Germinal center (tissue), 1 donor: Measurements from ENCODE around the gene SSC5D.

Experiments
- DNase-seq: peaks from one replicate; pipeline ENCODE4 v3.0.0; 2012; ENCODE audit warnings: mixed read lengths, low spot score

SSC5D gene

DNA sequence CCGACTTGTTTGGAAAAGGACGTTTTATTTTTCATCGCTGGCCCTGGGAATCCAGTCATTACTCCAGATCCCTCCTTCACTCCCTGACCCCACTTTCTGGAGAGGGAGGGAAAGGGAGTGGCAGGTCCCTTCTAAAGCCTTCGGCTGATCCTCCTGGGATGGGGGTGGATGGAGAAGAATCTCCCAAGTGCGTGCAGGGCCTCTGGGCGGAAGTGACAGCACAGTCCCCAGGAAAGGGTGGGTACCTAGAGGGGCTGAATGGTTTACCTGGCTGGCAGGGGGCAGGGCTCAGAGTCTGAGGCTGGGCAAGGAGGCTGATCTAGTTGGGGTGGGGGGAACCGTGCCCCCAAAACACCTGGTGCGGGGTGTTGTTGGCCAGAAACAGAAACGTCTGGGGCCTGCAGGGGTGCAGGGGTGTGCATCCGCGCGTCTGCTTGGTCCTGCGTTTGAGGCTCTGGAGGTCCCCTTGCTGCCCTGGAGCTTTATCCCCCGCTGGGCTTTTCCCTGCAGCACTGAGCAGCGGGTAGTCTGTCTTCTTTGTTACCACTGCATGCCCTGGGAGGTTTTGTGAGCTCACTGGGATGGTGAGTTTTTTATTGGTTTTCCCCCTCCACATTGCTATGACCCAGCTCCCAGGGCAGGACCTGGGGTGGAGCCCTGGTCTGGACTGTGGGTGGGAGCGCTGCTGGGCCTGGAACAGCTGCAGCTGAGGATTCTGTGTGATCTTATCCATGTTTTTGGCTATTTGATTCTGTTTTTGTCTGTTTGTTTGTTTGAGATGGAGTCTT lies 14.8 kb upstream of the SSC5D start:
- DNase-seq, result no peak

DNA sequence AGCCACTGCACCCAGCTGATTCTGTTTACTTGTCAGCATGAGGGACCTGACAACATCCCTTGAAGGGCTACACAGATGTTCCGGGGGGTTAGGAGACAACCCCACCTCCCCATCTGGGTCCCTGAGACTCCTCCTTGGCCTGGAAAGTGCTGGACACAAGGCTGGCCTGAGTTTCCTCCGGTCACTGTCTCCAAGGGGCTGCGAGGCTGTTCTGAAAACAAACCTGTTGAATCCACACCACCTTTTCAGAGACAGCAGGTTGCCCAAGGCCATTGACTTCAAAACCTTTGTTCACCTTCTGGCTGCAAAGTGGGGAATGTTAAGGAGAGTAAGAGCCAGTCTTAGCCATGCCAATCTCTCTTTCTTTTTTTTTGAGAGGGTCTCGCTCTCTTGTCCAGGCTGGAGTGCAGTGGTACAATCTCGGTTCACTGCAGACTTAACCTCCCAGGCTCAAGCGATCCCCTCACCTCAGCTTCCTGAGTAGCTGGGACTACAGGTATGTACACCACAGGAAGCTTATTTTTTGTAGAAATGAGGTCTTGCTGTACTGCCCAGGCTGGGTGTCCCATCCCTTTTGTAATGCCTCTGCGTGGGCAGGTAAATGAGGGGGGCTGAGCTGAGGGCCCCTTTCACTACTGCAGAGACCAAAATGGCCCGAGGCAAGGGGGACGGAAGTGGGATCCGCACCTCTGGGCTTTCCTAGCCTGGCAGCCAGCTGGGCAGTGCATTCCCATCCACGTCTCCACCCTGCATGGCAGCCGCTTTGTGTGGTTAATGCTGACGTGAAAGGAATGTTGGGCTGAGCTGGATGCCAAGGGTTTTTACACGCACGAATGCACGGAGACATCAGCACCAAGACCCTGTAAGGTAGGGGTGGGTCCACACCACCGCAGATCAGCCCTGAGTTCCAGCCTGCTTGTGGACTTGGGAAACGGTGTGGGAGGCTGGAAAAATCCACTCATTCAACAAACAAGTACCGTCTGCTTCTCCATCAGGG lies 13.7 kb upstream of the SSC5D start:
- DNase-seq, result no peak

DNA sequence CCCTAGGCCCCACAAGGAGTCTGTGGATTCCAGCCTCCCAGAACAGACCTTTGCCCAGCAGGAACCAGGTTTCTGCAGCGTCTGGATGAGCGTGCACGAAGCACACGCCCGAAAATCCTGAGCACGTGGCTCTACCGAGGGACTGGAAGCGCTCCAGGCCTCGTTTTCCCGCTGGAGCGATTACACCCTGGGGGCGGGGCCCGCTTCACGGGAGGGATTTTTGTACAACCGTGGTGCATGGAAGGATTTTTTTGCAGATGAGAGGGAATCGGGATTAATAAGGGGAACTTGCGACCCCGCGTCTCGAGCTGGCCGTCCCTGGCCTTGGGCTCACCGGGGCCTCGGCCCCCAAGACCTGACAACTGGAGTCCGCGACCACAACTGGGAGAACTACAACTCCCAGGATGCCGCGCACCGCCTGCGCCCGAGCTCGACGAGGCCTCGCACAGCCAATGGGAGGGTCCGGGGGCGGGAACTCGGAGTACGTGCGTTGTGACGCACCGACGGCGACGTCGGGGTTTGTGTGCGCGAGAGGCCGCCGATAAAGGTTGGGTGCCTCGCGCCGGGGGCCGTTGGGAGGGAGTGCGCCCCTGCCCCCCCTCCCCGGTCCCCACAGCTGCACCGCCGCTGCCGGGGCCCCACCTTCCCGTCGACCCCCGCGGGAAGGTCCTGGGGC lies 12.0 kb upstream of the SSC5D start, which contains the start of gene ZNF628:
TSS of gene ZNF628 (plus strand) at position 518 of the 676 bp plus-strand sequence. CDS start 3,294 bp downstream, outside the sequence.
- peak; percentile 98 for DNase-seq

DNA sequence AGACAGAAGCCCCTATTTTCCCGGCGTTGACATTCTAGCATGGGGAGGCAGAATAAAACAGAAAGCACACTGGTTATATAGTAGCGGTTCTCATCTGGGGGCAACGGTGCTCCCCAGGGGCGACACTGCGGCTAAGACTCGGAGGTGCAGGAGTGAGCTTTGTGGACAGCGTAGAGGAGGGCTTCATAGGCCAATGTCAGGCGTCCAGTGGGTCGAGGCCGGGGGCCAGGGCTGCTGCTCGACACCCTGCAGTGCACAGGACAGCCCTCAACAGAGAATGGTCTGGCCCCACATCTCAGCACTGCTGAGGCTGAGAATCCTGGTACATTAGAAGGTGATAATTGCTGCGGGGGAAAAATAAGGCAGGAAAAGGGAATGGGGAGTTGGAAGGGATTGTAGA lies 10.3 kb upstream of the SSC5D start:
- no peak for DNase-seq

DNA sequence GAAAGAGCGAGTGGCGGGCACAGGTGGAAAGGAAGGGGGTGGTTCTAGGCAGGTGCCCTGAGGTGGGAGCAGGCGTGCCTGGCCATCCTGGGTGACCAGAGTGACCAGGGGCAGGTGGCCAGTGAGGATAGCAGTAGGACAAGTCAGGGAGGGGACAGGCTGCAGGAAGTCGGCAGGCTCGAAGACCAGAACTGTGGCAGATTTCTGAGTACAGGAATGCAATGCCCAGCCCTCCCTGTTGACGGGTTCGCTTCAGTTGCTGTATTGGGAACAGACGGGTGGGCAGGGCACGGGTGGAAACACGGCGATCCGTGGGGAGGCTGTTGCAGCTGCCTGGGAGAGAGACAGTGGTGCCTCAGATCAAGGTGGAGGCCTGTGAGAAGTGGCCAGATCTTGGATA lies 9.9 kb upstream of the SSC5D start:
- DNase-seq, result no peak

DNA sequence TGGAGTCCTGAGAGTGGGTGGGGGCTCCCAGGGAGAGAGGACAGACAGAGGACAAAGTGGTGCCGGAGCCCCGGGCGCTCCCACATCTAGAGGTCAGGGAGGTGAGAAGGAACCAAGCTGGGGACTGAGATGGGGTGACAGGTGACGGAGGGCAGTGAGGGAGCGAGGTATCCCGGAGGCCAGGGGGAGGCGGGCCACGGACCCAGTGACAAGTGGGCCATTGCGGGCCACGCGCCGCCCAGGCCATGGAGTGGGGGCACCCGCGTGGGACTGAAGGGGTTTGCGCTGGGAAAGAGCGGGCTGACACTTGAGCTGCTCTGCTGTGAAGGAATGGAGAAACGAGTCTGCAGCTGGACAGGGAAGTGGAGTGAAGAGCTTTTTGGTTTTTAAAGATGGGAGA lies 9.2 kb upstream of the SSC5D start:
- DNase-seq, result no peak

DNA sequence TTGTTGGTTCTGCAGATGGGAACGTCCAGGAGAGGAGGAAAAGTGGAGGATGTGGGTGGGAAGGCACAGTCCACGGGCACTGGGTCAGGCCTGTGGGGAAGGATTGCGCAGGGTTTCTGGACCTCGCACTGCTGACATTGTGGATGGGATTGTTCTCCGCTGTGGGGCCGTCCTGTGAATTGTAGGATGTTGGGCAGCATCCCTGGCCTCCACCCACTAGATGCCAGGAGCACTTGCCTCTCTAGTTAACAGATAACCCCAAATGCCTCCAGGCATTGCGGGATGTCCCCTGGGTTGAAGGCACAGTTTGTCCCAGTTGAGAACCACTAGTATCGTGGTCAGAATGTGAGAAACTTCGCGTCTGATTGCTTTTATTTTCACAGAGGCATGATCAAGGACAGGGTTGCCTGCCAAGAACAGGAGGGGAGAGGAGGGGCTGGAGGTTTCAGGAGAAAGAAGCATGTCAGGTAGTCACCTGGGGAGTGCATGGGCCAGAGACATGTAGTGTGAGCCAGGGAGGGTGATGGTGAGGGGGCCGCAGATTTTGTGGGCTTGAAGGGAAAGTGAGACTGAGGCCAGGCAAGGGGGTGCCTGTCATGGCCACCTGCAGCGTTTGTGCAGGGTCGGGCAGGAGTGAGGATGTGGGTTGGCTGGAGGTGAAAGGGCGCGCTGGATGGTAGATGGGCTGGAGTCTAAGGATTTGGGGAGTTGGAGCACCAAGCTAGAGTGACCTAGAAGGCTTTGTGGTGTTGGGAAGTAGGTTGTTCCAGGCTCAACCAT lies 8.6 kb upstream of the SSC5D start:
- DNase-seq, result no peak

DNA sequence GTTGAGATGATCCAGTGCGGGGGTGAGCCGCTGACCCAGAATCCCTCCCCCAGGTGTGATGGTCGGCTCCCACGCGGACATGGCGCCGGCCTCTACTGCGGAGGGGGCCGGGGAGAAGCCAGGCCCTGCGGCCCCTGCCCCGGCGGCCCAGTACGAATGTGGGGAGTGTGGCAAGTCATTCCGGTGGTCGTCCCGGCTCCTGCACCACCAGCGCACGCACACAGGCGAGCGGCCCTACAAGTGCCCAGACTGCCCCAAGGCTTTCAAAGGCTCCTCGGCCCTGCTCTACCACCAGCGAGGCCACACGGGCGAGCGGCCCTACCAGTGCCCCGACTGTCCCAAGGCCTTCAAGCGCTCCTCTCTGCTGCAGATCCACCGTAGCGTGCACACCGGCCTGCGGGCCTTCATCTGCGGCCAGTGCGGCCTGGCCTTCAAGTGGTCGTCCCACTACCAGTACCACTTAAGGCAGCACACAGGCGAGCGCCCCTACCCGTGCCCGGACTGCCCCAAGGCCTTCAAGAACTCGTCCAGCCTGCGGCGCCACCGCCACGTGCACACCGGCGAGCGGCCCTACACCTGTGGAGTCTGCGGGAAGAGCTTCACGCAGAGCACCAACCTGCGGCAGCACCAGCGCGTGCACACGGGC lies 7.0 kb upstream of the SSC5D start:
- no peak for DNase-seq

DNA sequence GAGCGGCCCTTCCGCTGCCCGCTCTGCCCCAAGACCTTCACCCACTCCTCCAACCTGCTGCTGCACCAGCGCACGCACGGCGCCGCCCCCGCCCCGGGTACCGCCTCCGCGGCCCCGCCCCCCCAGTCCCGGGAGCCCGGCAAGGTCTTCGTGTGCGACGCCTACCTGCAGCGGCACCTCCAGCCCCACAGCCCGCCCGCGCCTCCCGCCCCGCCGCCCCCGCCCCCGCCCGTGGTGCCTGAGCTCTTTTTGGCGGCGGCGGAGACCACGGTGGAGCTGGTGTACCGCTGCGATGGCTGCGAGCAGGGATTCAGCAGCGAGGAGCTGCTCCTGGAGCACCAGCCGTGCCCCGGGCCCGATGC lies 6.5 kb upstream of the SSC5D start:
- no peak for DNase-seq

DNA sequence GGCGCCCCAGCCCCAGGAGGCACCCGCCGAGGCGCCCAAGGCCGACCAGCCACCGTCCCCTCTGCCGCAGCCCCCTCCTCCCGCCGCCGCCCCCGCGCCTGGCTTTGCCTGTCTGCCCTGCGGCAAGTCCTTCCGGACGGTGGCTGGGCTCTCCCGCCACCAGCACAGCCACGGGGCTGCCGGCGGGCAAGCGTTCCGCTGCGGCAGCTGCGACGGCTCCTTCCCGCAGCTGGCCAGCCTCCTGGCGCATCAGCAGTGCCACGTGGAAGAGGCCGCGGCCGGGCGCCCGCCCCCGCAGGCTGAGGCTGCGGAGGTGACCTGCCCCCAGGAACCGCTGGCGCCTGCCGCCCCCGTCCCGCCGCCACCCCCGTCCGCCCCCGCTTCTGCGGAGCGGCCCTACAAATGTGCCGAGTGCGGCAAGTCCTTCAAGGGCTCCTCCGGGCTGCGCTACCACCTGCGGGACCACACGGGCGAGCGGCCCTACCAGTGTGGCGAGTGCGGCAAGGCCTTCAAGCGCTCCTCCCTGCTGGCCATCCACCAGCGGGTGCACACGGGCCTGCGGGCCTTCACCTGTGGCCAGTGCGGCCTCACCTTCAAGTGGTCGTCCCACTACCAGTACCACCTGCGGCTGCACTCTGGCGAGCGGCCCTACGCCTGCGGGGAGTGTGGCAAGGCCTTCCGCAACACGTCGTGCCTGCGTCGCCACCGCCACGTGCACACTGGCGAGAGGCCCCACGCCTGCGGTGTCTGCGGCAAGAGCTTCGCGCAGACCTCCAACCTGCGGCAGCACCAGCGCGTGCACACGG lies 5.9 kb upstream of the SSC5D start:
- DNase-seq, result no peak

DNA sequence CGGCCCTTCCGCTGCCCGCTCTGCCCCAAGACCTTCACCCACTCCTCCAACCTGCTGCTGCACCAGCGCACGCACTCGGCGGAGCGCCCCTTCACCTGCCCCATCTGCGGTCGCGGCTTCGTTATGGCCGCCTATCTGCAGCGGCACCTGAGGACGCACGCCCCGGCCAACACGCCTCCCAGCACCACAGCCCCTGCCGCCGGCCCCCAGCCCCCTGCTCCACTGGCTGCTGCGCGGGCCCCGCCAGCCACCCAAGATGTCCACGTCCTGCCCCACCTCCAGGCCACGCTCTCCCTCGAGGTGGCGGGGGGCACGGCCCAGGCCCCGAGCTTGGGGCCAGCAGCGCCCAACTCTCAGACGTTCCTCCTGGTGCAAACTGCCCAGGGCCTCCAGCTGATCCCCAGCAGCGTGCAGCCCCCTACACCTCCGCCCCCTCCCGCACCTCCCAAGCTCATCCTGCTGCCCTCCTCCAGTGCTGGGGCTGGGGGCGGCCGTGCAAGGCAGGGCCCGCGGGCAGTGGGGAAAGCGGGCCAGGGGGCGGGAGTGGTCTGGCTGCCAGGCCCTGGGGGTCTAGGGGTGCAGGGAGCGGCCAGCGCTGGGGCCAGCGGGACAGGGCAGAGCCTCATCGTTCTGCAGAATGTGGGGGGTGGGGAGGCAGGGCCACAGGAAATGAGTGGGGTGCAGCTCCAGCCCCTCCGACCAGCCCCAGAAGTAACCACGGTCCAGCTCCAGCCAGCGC lies 5.1 kb upstream of the SSC5D start:
- no peak for DNase-seq

DNA sequence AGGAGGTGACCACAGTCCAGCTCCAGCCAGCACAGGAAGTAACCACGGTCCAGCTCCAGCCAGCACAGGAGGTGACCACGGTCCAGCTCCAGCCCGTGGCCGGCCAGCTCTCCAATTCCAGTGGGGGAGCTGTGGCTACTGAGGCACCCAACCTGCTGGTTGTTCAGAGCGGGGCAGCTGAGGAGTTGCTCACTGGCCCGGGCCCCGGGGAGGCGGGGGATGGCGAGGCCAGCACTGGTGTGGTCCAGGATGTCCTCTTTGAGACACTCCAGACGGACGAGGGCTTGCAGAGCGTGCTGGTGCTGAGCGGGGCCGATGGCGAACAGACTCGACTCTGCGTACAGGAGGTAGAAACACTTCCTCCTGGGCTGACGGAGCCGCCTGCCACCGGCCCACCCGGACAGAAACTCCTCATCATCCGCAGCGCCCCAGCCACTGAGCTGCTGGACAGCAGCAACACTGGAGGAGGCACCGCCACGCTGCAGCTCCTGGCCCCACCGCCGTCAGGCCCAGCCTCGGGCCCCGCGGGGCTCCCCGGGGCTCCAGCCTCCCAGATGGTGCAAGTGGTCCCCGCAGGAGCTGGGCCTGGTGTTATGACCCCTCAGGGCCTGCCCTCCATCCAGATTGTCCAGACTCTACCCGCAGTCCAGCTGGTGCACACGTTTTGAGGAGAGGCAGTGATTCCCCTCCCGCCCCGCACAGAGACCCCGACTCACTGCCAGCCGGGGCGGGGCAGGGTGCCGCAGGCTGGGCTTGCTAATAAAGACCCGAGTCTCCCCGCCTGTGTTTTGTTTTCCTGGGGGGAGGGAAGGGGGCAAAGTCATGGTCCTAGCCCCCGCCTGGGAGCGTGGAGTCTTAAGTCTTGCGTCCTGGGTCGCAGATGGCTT lies 4.3 kb upstream of the SSC5D start:
- no peak for DNase-seq

DNA sequence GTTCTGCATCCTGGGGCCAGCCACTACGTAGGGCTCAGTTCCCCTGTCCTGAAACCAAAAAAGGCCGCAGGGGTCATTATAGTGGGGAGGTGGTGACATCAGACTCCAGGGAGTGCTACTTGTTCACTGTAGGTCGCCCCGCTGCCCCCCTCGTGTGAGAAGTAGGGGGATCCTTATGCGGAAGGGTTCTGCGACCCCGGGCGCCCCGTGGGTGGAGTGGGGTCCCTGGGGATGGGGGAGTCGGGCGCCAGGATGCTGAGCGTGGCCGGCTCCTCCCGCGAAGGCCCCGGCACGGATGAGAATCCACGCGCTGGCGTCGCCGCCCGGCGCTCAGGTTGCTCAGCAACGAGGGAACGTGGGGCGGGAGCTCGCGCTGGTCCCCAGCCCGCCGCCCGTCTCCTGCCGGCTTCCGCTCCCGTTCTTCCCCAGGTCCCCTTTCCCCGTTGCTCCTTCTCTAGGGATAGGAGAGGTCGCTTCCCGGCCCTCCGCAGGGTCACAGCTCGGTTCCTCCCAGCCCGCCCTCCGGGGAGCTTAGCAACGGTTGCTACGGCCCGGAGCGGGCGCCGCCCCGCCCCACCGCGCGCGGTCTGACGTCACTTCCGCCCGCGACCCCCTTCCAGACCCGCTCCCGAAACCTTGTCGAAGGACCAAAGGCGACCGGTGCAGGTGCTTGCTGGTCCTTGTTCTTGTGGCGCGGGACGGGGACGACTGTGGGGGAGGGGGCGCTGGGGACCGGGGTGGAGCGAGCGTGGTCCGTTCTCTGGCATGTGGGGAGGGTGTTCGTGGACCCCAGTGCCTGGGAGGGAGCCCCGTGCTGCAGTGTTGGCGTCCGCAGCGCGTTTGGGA lies 3.4 kb upstream of the SSC5D start, which contains the start of gene NAT14:
TSS of gene NAT14 (plus strand) at position 596 of the 846 bp plus-strand sequence. CDS start 521 bp downstream, outside the sequence.
- peak; percentile 83 for DNase-seq

DNA sequence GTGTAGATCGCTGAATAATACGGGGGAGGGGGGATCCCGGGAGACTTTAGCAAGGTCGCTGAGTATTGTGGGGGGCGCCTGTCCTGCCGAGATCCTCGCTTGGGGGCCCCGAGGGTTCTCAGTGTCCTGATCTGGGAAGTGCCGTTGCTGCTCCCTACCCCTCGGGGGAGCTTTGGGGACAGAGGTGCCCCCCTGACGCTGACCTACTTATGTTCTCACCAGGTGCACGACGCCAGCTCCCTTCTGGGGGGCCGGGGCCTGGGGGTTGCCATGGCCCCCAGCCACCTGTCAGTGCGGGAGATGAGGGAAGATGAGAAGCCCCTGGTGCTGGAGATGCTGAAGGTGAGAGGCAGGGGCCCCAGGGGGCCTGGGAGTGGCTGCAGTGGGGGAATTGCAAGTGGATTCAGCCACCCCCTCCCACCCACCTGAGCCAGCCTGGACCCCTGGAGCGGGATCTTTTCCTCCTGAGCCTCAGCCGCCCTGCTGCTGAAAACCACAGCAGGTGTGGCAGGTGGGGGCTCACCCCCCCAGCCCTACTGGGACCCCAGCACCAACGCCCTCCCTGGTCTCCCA lies 2.7 kb upstream of the SSC5D start:
- DNase-seq, result peak; percentile 38

DNA sequence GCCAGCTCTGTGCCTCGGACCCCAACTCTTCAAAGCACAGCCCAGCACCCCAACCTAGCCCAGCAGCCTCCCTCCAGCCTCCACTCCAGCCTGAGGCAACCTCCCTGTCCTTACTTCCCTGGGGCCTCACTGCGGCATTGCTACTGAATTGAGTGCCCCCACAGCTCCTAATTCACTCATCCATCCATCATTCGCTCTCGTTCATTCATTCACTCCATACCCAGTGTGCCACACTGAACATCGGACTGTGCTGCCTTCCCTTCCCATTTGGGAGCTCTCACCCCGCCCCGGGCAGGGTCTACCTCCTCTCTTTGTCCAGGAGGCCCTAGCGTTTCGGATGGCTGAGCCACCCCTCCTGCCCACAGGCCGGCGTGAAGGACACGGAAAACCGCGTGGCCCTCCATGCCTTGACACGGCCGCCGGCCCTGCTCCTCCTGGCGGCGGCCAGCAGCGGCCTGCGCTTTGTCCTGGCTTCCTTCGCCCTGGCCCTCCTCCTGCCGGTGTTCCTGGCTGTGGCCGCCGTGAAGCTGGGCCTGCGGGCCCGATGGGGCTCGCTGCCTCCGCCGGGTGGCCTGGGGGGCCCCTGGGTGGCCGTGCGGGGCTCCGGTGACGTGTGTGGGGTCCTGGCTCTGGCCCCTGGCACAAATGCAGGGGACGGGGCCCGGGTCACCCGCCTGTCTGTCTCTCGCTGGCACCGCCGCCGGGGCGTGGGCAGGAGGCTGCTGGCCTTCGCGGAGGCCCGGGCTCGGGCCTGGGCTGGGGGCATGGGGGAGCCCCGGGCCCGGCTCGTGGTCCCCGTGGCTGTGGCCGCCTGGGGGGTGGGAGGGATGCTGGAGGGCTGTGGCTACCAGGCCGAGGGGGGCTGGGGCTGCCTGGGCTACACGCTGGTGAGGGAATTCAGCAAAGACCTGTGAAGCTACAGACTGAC lies 1.9 kb upstream of the SSC5D start:
- DNase-seq, result no peak
